Measurements from ENCODE around the gene AKAP13.

GRCh38 chr15:85367741-85368140 lies 12.7 kb upstream of the AKAP13 start:
- TF ChIP-seq POLR2A (IDR thresholded peaks at IDR 0.05; ENCODE audit: low read depth, low read length) (no peak), POLR2AphosphoS5 (IDR thresholded peaks at IDR 0.05; ENCODE audit: low read depth, low read length) (no peak), PAX5 (IDR thresholded peaks at IDR 0.05; ENCODE audit: insufficient read depth, low read length, severe bottlenecking) (no peak)

Measured in GM12891 (cell line).